HG03196 (cell line): ENCODE measurements around the gene ZC3H12C.

ENCODE experiments used
- ATAC-seq: cut with Tn5 transposase; IDR thresholded peaks from one replicate; pipeline ENCODE4 v1.9.1; 2021; ENCODE audit not compliant: unreplicated experiment

The ZC3H12C gene

DNA sequence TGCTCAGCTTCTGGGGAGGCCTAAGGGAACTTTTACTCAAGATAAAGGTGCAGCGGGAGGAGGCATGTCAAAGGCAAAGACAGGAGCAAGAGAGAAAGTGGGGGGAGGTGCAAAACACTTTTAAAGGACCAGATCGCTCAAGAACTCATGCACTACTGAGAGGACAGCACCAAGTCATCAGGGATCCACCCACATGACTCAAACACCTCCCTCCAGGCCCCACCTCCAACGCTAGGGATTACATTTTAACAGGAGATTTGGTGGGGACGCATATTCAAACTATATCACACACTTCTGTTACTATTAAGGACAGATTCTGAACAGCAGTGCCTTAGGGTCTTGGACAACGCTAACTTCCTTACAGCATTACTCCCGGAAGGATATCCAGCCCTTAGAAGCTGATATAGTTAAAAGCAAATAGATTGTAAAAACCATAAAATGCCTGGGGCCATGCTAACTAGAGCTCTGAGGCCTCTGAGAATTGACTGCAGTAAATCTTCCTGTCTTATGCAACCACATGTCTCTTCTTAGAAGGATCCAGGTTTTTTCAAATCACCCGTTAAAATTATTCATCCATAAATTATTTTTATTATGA, 16.7 kb upstream of the ZC3H12C start:
- ATAC-seq = peak; percentile 55

GRCh38 chr11:110077346-110077745, 15.8 kb upstream of the ZC3H12C start:
- ATAC-seq = peak; percentile 21

- peak; percentile 82 for ATAC-seq
Observed at GRCh38 chr11:110077831-110078325, 15.3 kb upstream of the ZC3H12C start.

- no peak for ATAC-seq
Observed at GRCh38 chr11:110078923-110079544, 14.2 kb upstream of the ZC3H12C start.

GRCh38 chr11:110079726-110080125, 13.5 kb upstream of the ZC3H12C start:
- ATAC-seq = no peak

GRCh38 chr11:110081462-110082376, 11.5 kb upstream of the ZC3H12C start:
- no peak for ATAC-seq

DNA sequence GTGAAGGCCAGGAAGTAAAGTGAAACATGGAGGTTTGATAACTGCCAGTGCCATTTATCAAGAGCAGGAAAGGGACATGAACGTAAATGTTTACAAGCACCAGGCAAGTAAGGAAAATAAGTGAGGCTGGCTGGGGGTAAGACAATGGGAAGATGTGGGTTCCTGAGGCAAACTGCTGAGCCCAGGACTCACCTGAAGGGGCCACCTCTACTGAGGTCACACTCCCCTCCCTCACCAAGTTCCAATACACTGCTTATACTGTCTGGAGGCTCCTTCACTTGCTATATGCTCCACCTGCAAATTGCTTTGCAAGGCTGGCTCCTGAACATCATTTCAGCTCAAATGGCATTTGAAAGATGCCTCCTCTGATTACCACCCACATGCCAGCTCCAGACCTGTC, 10.3 kb upstream of the ZC3H12C start:
- no peak for ATAC-seq

DNA sequence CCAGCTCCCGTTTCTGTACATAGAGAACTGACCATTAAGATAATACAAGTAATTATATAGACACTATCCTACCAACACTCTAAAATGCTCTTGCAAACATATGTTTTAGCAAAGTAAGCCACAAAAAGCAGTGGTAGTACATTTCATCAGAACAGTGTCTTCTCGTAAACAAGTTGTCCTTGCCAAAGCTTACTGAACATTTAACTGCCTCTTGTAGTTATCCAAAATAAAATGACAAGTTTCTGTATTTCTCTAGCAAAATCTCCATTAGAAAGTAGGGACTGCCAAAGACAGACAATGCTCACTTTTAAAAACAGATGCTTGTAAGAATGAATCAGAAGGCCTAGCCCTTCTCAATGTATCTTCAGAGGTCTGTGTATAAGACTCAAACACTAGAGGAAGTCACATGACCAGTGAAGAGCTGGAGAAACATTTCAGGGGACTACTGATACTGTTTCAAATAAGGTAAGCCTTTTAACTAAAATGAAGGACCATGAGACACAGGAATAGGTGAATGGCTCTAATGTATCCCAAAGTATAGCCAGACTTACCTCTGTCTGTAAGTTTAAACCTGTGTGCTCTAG, 7.8 kb upstream of the ZC3H12C start:
- no peak for ATAC-seq

DNA sequence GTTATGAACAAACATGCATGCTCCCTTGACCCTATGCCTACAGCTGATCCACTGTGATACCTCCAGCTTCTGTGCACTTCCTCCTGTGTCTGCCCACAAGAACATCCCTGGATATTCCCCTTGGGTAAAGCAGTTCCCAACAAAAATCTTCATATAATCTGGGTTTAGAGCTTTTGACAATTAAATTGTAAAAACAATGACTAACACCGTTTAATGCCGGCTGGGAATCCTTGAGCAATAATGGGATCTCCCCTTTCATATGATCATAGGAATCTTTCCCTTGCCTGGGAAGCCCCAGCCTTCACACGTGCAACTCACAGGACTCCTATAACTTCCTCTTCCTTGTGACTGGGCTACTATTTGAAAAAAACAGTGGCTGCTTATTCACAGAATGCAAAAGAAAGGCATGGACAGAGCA, 6.3 kb upstream of the ZC3H12C start:
- ATAC-seq = no peak

DNA sequence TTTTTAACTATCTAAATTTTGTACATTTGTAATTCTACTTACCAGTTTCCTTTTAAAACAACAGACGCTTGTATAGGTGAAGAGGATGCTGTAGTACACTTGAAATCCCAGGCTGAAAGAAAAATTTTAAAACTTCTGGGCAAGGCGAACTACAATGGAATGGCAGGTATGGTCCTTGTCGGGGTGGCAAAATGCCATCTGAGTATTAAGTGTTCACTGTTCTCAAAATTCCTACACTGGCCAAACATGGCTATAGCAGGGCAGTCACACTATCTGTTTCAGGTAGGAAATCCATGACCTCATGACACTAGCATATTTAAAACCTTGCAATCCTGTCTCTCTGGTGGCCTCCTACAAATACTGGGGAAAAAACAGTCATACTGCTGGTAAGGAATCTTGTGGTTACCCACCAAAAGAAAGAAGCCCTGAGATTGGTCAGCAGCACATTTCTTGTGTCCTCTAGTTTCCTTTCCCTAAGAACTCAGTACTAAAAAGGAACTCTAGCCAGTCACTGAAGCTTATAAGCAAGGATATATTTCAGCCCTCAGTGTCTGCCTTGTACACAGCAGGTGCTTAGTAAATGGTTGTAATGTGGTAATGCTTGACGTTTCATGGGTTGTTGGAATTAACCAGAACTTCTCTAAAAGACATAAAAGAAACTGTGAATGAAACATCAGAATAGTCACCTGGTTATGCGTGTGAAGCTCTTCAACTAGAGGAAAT, 5.2 kb upstream of the ZC3H12C start:
- ATAC-seq = no peak

DNA sequence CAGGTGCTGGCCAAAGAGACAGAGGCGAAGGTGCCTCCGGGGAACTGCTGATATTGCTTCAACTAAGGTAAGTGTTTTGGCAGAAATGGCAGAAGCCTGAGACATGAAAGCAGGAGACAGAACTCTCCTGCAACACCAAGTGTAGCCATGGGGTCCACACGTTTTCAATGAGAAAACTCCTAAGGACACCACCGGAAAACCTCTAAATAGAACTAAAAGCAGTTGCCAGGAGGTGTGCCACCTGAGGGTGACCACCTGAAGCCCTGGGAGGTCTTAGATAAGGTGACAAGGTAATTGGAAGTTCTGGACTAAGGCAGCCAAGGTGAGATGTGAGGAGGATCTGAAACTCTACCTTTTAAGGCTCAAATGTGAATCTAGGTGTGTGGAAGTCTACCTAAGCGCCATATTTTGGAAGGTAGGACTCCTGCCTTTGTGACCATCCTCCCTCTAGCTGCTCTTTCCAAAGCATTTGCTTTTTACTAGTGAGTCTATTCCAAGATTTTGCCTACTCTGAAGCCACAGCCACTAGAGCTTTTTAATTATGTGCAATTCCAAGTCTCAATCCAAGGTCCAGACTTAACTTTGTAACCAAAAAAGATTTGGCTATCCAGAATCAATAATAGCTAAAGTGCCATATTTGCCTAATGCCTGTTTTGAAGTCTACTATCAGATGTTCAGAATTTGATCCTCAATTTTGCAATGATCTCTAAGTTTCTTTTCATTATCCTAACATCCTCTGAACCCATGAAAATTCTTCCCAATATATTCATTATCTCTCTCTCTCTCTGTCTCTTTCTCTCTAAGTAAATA, 4.5 kb upstream of the ZC3H12C start:
- ATAC-seq = no peak

DNA sequence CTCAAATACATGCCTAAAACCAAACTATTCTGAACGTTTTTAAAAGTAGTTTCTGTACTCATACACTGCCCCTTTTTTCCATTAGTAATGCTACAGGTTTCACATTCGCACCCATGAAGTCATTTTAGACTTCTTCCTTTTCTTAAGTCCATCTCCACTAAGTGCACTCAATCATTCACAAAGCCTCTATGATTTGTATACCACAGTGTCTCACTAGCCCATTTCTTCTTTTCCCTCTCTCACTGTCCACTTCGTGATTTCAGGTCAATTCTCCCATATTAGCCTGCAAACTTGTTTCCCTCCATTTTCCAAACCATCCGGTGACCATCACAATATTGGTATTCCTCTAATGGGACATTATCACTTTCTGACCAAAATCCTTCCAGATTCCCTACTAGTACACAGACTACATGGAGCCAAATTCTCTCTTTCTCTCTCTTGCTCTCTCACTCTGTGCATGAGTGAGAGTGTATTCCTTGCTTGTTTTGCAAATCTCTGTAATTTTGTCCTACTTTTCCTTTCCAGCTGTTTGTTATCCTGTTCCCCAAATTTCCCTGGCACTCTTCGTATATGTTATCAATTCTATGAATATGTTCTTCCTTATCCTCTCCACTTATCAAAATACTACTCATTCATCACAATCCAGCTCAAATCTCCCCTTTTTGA, 3.4 kb upstream of the ZC3H12C start:
- ATAC-seq = no peak

DNA sequence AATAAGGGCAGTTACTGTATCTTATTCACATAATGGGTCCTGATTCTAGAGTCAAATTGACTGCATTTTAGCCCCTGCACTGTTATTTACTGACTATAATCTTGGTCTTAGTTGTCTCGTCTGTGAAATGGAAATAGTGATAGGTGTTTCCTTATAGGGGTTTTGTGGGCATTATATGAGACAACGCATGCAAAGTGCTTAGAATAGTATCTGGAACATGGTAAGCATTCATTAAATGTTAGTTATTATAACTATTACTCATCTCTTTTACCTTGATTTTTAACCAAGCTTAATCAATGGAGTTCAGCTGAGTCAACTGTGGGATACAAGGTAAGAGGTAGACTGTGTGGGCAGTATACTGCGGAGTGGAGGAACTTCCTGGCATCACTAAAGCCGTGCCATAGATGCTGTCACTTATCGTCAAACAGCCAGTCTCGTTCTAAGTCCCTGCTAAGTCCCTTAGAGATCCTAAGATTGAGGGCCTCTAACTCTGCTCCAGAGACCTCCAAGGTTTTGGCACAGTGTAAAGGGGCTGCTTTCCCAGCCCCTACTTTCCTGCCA, 2.6 kb upstream of the ZC3H12C start:
- no peak for ATAC-seq

DNA sequence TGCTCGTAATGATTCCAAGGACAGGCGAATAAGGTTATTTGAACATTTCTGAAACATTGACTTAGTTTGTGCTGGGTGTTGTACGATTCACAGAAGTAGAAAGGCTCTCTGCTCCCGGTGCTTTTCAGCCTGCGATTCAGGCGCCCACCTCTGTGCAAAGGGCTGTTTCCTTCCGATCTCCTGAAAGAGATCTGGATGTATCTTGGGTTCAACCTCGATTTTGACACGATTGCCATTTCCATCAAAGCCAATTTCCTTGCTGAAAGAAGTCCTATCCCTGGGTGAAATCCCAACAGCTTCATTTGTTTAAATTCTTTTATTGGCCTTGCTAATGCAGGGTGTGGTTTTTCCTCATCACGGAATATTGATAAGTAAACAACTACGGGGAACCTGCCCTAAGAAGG, 1.1 kb upstream of the ZC3H12C start:
- ATAC-seq = no peak

DNA sequence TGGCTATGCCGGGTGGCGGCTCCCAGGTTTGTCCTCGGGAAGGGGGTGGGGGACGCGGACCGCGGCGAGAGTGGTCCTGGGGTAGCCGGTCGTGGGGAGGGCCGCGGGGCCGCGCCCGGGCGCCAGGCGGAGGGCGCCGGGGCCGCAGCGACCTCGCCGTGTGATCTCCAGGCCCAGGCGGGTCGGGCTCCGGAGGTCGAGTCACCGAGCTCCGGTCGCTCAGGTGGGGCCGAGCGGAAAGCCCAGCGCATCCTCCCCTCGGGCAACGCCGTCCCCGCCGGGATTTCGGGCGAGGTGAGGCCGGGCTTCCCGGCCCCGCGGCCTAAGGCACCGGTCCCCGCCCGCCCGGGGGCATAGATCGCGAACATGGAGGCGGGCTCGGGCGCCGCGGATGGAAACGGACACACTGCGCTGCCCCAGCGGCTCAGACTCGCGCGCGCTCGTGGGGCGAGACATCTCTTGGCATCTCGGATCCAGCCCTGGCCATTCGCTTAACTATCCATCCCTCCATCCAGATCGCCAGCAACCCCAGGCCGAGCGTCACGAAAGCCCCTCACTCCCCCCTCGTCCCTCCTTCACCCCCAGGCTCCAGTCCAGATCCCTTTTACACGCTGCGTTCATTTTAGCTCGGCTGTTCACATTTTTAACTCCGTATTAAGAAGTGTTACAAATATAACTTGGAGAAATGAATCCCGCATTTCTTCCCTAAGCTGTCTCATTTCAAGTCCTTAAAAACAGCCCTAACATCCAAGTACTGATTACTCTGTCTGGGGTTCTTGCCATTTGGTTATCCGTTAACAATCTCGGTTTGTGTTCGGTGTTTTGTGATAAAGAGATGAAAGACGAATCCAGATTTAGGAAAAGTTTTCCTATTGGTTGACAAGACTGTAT, 460 bp downstream of the ZC3H12C start:
- peak; percentile 20 for ATAC-seq

GRCh38 chr11:110094298-110095285, 1.4 kb downstream of the ZC3H12C start:
- ATAC-seq = no peak

- no peak for ATAC-seq
Observed at GRCh38 chr11:110095554-110095953, 2.4 kb downstream of the ZC3H12C start.
